Activated CD4-positive, alpha-beta T cell treated with anti-CD3 and anti-CD28 coated beads, Interleukin-2, amount 10 ng/mL, durations not matched to agents 7 days and 5 days (primary cell): Measurements from ENCODE around the gene SMURF1. TPM values are rescaled to one million over a fixed set of nuclear protein-coding genes. Genes with fewer than 3 reads are reported as not detected.

Experiments
- CTCF ChIA-PET: fragments of 350-600 bp; sonication (Branson Sonifier 250); formaldehyde crosslinking; loops from one replicate; lab custom pipeline; 2021; ENCODE audit warnings: antibody characterized with exemption; lab: Charles Lee
- POLR2A ChIA-PET: fragments of 350-600 bp; sonication (Branson Sonifier 250); formaldehyde crosslinking; loops from one replicate; lab custom pipeline; 2021; ENCODE audit warnings: antibody characterized with exemption; lab: Charles Lee
- DNase-seq: peaks from one replicate; pipeline ENCODE4 v3.0.0-alpha.2; 2020
- H3K27ac Mint-ChIP-seq: one replicate; pipeline ENCODE4 v1.8.0; 2021; ENCODE audit warnings: mild to moderate bottlenecking, moderate library complexity, mixed read lengths
- H3K27me3 Mint-ChIP-seq: one replicate; pipeline ENCODE4 v1.8.0; 2021; ENCODE audit warnings: mixed read lengths
- H3K36me3 Mint-ChIP-seq: one replicate; pipeline ENCODE4 v1.8.0; 2021; ENCODE audit warnings: low read depth, mixed read lengths
- H3K4me1 Mint-ChIP-seq: one replicate; pipeline ENCODE4 v1.8.0; 2021; ENCODE audit warnings: mixed read lengths
- H3K4me3 Mint-ChIP-seq: one replicate; pipeline ENCODE4 v1.8.0; 2021; ENCODE audit warnings: mild to moderate bottlenecking, moderate library complexity, mixed read lengths
- H3K9me3 Mint-ChIP-seq: one replicate; pipeline ENCODE4 v1.8.0; 2021; ENCODE audit warnings: mixed read lengths
- total RNA-seq, 2 experiments: library from RNA; stranded (reverse); gene quantifications; one replicate each; pipeline ENCODE4 v1.2.3, GENCODE V29; 2021

SMURF1 gene
- total RNA-seq, 2 experiments from 2014 or later, result 12.6 to 14.2 TPM

- POLR2A ChIA-PET, result no interaction called here
- Mint-ChIP-seq H3K27ac (no peak overlapping the region), H3K36me3 (peaks cover 65% of the 10 kb centered on the region), H3K4me3 (no peak overlapping the region), H3K9me3 (no peaks in the 10 kb centered on the region), H3K27me3 (no peaks in the 10 kb centered on the region), H3K4me1 (no peaks in the 10 kb centered on the region)
- DNase-seq, result no peak
- CTCF ChIA-PET, result interaction anchor here (0.6 kb wide), 1 partner anchor 120 kb away, joined by 3 read pairs; no protein-coding TSS in a partner anchor
Observed at GRCh38 chr7:99016196-99016595, 127.7 kb downstream of the SMURF1 start.

DNA sequence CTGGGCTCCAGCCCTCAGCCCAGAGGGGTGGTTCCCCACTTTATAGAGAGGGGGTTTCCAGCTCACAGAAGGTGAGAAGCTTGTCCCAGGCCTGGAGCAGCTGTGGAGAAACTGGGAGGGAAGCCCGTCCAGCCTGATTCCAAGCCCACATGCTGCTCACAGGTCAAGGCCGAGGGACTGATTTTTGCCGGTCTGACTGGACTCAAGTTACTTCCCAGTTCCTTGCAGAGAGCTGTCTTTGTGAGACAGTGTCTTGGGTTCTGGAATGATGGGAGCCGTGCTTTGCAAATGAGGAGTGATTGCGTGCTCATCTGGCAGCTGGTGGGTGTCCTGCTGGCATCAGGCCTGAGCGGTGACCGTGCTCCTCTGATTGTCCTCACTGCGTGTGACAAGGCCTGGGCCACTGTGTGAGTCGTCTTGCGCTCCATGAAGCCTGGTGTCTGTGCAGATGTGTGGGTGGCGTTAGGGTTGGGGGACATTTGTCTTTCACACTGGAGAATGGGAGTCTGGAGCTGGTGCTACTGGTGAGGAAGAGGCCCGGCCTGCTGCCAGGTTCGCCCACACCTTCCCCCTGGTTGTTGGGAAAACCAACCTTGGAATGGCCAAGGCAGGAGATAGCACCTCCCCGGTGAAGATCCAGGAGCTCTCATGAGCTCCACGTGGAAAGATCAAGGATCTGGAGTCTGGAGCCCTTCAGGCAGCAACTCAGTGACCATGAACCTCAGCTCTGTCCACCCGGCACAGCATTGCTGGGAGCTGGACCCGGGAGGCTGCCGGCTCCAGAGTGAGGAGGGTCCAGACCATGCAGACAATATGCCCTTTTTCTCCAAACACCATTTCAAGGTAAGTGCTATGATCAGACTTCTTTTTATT is 129.6 kb downstream of the SMURF1 start:
- H3K36me3 Mint-ChIP-seq, result peaks cover 66% of the 10 kb centered on the region
- no peaks in the 10 kb centered on the region for H3K9me3 Mint-ChIP-seq
- ChIA-PET CTCF (interaction anchor here (0.5 to 0.9 kb wide), 3 partner anchors 11 to 432 kb away, joined by 3 to 4 read pairs (median 3); no protein-coding TSS in a partner anchor), POLR2A (no interaction called here)
- no peak overlapping the region for H3K4me3 Mint-ChIP-seq
- DNase-seq, result no peak
- no peaks in the 10 kb centered on the region for H3K4me1 Mint-ChIP-seq
- H3K27me3 Mint-ChIP-seq, result no peaks in the 10 kb centered on the region
- no peak overlapping the region for H3K27ac Mint-ChIP-seq

- H3K9me3 Mint-ChIP-seq, result no peaks in the 10 kb centered on the region
- peaks cover 62% of the 10 kb centered on the region for H3K36me3 Mint-ChIP-seq
- H3K4me3 Mint-ChIP-seq, result no peak overlapping the region
- ChIA-PET CTCF (interaction anchor here (0.5 to 1.4 kb wide), 3 partner anchors 10 to 432 kb away, joined by 3 to 4 read pairs (median 4); no protein-coding TSS in a partner anchor), POLR2A (no interaction called here)
- H3K27me3 Mint-ChIP-seq, result no peaks in the 10 kb centered on the region
- H3K27ac Mint-ChIP-seq, result no peak overlapping the region
- no peaks in the 10 kb centered on the region for H3K4me1 Mint-ChIP-seq
- no peak for DNase-seq
Observed at GRCh38 chr7:99013266-99014112, 130.4 kb downstream of the SMURF1 start.

GRCh38 chr7:99012722-99013121 is 131.2 kb downstream of the SMURF1 start:
- no peak for DNase-seq
- H3K27ac Mint-ChIP-seq, result no peak overlapping the region

GRCh38 chr7:99011706-99012404 is 132.1 kb downstream of the SMURF1 start:
- Mint-ChIP-seq H3K4me1 (no peaks in the 10 kb centered on the region), H3K36me3 (peaks cover 61% of the 10 kb centered on the region), H3K9me3 (no peaks in the 10 kb centered on the region), H3K4me3 (no peak overlapping the region), H3K27me3 (no peaks in the 10 kb centered on the region), H3K27ac (no peak overlapping the region)
- ChIA-PET CTCF (interaction anchor here (1.4 kb wide), 1 partner anchor 12 kb away, joined by 4 read pairs; no protein-coding TSS in a partner anchor), POLR2A (no interaction called here)
- DNase-seq, result no peak

More at GRCh38 chr7:99012722-99013121, 131.2 kb downstream of the SMURF1 start:
- Mint-ChIP-seq H3K27me3 (no peaks in the 10 kb centered on the region), H3K9me3 (no peaks in the 10 kb centered on the region), H3K4me1 (no peaks in the 10 kb centered on the region), H3K4me3 (no peak overlapping the region), H3K36me3 (peaks cover 60% of the 10 kb centered on the region)
- ChIA-PET CTCF (interaction anchor here (1.4 kb wide), 1 partner anchor 11 kb away, joined by 4 read pairs; no protein-coding TSS in a partner anchor), POLR2A (no interaction called here)

GRCh38 chr7:99011341-99011705 is 132.6 kb downstream of the SMURF1 start:
- no peaks in the 10 kb centered on the region for H3K4me1 Mint-ChIP-seq
- ChIA-PET POLR2A (no interaction called here), CTCF (no interaction called here)
- peaks cover 61% of the 10 kb centered on the region for H3K36me3 Mint-ChIP-seq
- no peaks in the 10 kb centered on the region for H3K27me3 Mint-ChIP-seq
- H3K27ac Mint-ChIP-seq, result no peak overlapping the region
- H3K4me3 Mint-ChIP-seq, result no peak overlapping the region
- no peak for DNase-seq
- no peaks in the 10 kb centered on the region for H3K9me3 Mint-ChIP-seq

DNA sequence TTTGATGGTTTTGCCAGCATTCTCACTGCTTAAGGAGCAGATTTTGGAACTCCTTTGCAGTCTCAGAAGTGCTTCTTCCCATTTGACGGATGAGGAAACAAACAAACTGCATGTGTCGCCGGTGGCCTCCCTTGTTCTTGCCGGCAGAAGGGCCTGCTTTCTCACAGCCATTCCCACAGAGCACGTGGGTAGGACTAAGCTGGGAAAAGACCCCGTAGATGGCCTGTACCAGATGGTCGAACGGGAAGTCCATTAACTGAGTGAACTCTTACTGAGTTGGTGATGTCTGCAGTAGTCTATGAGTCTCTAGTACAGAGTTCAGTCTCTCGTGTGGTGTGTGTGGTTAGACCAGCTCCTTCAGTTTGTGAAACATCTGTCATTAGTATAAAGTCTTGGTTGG is 133.6 kb downstream of the SMURF1 start:
- Mint-ChIP-seq H3K36me3 (peaks cover 62% of the 10 kb centered on the region), H3K4me1 (no peaks in the 10 kb centered on the region), H3K27me3 (no peaks in the 10 kb centered on the region), H3K27ac (no peak overlapping the region), H3K4me3 (no peak overlapping the region), H3K9me3 (no peaks in the 10 kb centered on the region)
- ChIA-PET CTCF (interaction anchor here (0.9 kb wide), 1 partner anchor 11 kb away, joined by 3 read pairs; no protein-coding TSS in a partner anchor), POLR2A (no interaction called here)
- no peak for DNase-seq

DNA sequence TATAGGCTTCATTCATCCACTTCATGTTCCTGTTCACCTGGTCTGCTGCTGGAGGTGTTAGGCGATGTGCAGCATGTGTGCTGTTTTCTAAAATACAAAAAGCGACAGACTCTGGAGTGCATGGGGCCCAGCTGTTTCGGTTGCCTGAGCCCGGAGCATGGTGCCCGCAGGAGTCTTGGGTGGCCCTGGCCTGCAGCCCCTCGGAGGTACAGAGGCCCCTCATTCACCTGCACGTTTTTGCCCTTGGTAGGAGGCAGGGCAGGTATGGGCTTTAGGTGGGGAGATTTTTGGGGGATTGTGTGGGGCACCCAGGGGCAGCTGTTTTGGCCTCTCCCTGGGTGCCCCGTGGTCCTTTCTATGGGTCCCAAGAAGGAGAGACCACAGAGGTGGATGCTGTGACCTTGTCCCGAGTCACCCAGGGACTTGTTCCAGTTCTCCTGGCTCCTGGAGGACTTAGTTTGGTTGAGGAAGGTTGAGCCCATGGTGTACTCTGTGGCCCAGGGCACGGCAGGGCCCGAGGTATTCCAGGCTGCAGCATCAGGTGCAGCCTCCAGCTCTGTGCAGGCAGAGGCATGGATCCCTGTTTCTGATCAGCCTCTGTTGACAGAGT is 134.9 kb downstream of the SMURF1 start:
- Mint-ChIP-seq H3K9me3 (no peaks in the 10 kb centered on the region), H3K4me3 (no peak overlapping the region), H3K27ac (no peak overlapping the region), H3K4me1 (no peaks in the 10 kb centered on the region), H3K27me3 (no peaks in the 10 kb centered on the region), H3K36me3 (peaks cover 57% of the 10 kb centered on the region)
- DNase-seq, result no peak
- ChIA-PET CTCF (interaction anchor here (1.3 kb wide), 1 partner anchor 20 kb away, joined by 3 read pairs; no protein-coding TSS in a partner anchor), POLR2A (no interaction called here)

- no peak for DNase-seq
- Mint-ChIP-seq H3K27me3 (no peaks in the 10 kb centered on the region), H3K4me1 (no peaks in the 10 kb centered on the region), H3K27ac (no peak overlapping the region), H3K9me3 (no peaks in the 10 kb centered on the region), H3K4me3 (no peak overlapping the region), H3K36me3 (peaks cover 51% of the 10 kb centered on the region)
- POLR2A ChIA-PET, result no interaction called here
- CTCF ChIA-PET, result interaction anchor here (1.4 kb wide), 1 partner anchor 10 kb away, joined by 3 read pairs; no protein-coding TSS in a partner anchor
Observed at GRCh38 chr7:99008181-99008631, 135.7 kb downstream of the SMURF1 start.

- H3K4me3 Mint-ChIP-seq, result no peak overlapping the region
- POLR2A ChIA-PET, result no interaction called here
Observed at GRCh38 chr7:99006739-99007424, 137.0 kb downstream of the SMURF1 start.

DNA sequence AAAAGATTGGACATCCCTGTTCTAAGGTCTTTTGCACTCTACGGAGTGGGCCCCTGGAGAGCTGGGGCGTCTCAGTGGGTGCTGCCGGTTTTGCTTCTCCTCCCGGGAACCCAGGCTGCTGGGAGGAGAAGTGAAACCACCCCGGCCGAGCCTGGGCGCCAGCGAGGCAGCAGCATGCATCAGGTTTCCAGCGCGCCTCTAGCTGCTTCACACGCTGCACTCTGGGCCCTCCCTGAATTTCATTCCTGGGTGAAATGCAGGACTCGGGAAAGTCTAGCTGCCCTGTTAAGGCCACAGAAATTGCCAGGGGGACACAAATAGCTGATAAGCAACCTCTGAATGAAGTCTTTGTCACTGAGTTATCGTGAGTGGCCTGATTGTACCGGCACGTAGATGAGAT is 138.1 kb downstream of the SMURF1 start:
- H3K36me3 Mint-ChIP-seq, result peaks cover 44% of the 10 kb centered on the region
- H3K4me3 Mint-ChIP-seq, result no peak overlapping the region
- no peak overlapping the region for H3K27ac Mint-ChIP-seq
- POLR2A ChIA-PET, result no interaction called here
- no peaks in the 10 kb centered on the region for H3K27me3 Mint-ChIP-seq
- peaks cover 2% of the 10 kb centered on the region for H3K4me1 Mint-ChIP-seq
- CTCF ChIA-PET, result interaction anchor here (1.0 to 1.3 kb wide), 3 partner anchors 24 to 305 kb away, joined by 3 to 4 read pairs (median 3); no protein-coding TSS in a partner anchor
- no peak for DNase-seq
- H3K9me3 Mint-ChIP-seq, result no peaks in the 10 kb centered on the region

More at GRCh38 chr7:99006739-99007424, 137.0 kb downstream of the SMURF1 start:
- DNase-seq, result no peak
- Mint-ChIP-seq H3K36me3 (peaks cover 48% of the 10 kb centered on the region), H3K4me1 (no peaks in the 10 kb centered on the region), H3K27me3 (no peaks in the 10 kb centered on the region), H3K9me3 (no peaks in the 10 kb centered on the region), H3K27ac (no peak overlapping the region)
- CTCF ChIA-PET, result interaction anchor here (0.7 to 1.4 kb wide), 3 partner anchors 11 to 118 kb away, joined by 3 to 4 read pairs (median 4); no protein-coding TSS in a partner anchor
